Adrenal gland (tissue), 12 donors: ENCODE measurements around the gene STAG3. TPM values are rescaled to one million over a fixed set of nuclear protein-coding genes. Genes with fewer than 3 reads are reported as not detected.

Experiments
- DNase-seq, 7 donors: peaks; one replicate each; pipeline ENCODE4 v3.0.0-alpha.2; 2019 to 2020
- H3K27ac ChIP-seq, 5 donors: fragments of 200-600 bp; sonication (generic) in 4 of 5; 1 replicate in 3 of 5; 2 replicates in 2 of 5; pipeline versions ENCODE4 v1.5.1 to v1.8.0; 2016 to 2020; ENCODE audit warnings: mild to moderate bottlenecking in 1 of 5
- H3K27me3 ChIP-seq: fragments of 200-600 bp; 2 replicates; pipeline ENCODE4 v1.8.0; 2021
- H3K36me3 ChIP-seq, 2 donors: fragments of 200-600 bp; replicated peaks in 1 of 2; 1 replicate in 1 of 2; 2 replicates in 1 of 2; pipeline versions ENCODE4 v1.5.1 to v1.8.0; 2018 to 2022
- H3K4me1 ChIP-seq, 2 donors: fragments of 200-600 bp; replicated peaks in 1 of 2; 1 replicate in 1 of 2; 2 replicates in 1 of 2; pipeline versions ENCODE4 v1.5.1 to v1.8.0; 2018 to 2021
- H3K4me3 ChIP-seq, 4 donors: fragments of 200-600 bp; sonication (generic) in 3 of 4; one replicate each; pipeline ENCODE4 v1.5.1; 2016 to 2018
- H3K9me3 ChIP-seq, 3 donors: fragments of 200-600 bp; sonication (generic) in 1 of 3; replicated peaks in 1 of 3; 1 replicate in 2 of 3; 2 replicates in 1 of 3; pipeline versions ENCODE4 v1.5.1 to v1.8.0; 2016 to 2021
- CTCF ChIP-seq, 6 experiments: fragments of 450-650 bp in 4 of 6; fragments of 200-600 bp in 2 of 6; sonication (generic) in 1 of 6; IDR thresholded peaks; 1 replicate in 5 of 6; 2 replicates in 1 of 6; pipeline versions ENCODE4 v1.5.1 to v1.8.0; 2016 to 2021; ENCODE audit warnings: antibody characterized with exemption in 6 of 6, mild to moderate bottlenecking in 2 of 6, moderate library complexity in 1 of 6
- POLR2A ChIP-seq, 2 donors: fragments of 450-650 bp; IDR thresholded peaks; one replicate each; pipeline ENCODE4 v1.6.1; 2017; ENCODE audit warnings: antibody characterized with exemption in 2 of 2, mild to moderate bottlenecking in 2 of 2, moderate library complexity in 1 of 2
- WGBS, 4 donors: extraction: QIAGEN DNeasy Blood & Tissue Kit in 2 of 4; methylation state at CpG; one replicate each; pipeline versions ENCODE4 v1.1.5 to v1.1.7; 2013 to 2017; 5-methylcytosine and 5-hydroxymethylcytosine counted together
- intact Hi-C, 2 donors: fragments of 100-400 bp; cut with DNase I; formaldehyde crosslinking; loops; one replicate each; pipeline versions ENCODE4 v1.14.1 to v1.15.0; 2022 to 2023
- polyA plus RNA-seq, 3 donors: library from polyadenylated mRNA; stranded (reverse); fragments of 200-250 nt in 2 of 3; fragments of 350-450 nt in 1 of 3; fragmentation: Illumina TruSeq in 1 of 3; extraction: RNeasy Lipid Tissue Mini Kit (QIAGEN cat#74804) in 1 of 3; gene quantifications; one replicate each; pipeline ENCODE4 v1.2.3, GENCODE V29; 2013 to 2014
- total RNA-seq, 9 donors: library from RNA; depleted of rRNA in 4 of 9; stranded (reverse); fragments of >200 nt in 4 of 9; fragments of 120-200 nt in 1 of 9; fragmentation: NEBNext Ultra II Directional in 1 of 9; extraction: Animal tissue kit (Norgen Biotek cat#: 25700) in 1 of 9; gene quantifications; one replicate each; pipeline versions ENCODE4 v1.1.0 to v1.2.4, GENCODE V29; 2013 to 2023
- donor health status: healthy with polysubstance abuse.
- donor health status: Bipolar disorder and iron deficiency.
- donor health status: DM: yes; HTN: yes; CAD: no.
- donor health status: DM: no; HTN: no; CAD: no.
- donor health status: DM: no; HTN: no; CAD: no.
- donor health status: DM: yes; HTN: yes; CAD: no.

The STAG3 gene
- total and polyA plus RNA-seq, 12 donors, result 0.26 to 3.3 (median 1.3) TPM

GRCh38 chr7:100152937-100153666 lies 24.6 kb upstream of the STAG3 start:
- 89 to 93% (median 91%) methylated on average over 8 to 18 of the region's 18 CpGs for WGBS, 4 donors
- no peak for DNase-seq
- H3K27me3 ChIP-seq, result no peaks in the 10 kb centered on the region
- H3K4me1 ChIP-seq, result peaks cover 3 to 25% of the 10 kb centered on the region in 2 donors
- no peak for TF ChIP-seq POLR2A (IDR thresholded peaks at IDR 0.05)
- no peak for TF ChIP-seq CTCF (IDR thresholded peaks at IDR 0.05)
- H3K4me3 ChIP-seq, result no peak overlapping the region
- H3K27ac ChIP-seq, result no peak overlapping the region
- H3K9me3 ChIP-seq, result no peaks in the 10 kb centered on the region
- intact Hi-C loops, result loop anchor here in 1 of 2 donors (10.0 kb wide), 1 partner anchor 62 kb away; the partner anchor contains the start of gene PVRIG
- H3K36me3 ChIP-seq, result peaks cover 0 to 36% of the 10 kb centered on the region in 2 donors

DNA sequence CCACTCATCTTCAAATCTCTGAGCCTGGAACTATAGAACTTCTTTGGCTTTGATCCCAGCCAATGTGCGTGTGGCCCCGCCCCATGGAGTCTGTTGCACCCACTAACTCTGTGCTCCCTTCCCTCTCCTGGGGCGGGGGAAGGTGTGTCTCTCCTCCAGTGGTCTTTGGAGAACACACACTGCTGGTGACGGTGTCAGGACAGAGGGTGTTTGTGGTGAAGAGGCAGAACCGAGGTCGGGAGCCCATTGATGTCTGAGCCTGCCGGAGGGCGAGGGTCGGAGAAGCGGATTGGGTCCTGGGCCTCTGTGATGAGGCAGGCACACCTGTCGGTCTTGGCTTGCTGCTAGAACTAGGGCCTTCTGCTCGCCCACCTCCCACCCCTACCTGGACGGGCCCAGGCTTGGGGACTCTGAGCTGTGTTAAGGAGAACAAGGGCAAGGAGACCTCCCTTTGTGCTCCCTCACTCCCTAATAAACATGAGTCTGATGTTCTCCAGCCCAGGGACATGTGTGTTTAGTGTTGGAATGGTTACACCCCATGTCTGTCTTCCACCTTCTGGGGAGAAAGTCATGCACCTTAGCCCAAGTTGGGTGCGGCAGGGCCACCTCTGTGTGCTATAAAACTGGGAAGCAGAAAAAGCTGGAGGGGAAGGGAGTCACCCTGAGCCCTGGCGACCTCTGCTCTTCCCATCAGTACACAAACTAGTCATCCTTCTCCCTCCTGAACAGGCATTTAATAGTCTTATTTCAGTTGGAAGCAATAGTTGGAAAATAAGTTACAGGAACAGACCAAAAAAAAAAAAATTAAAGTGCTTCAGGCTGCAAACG lies 23.8 kb upstream of the STAG3 start:
- H3K36me3 ChIP-seq, result peaks cover 0 to 36% of the 10 kb centered on the region in 2 donors

DNA sequence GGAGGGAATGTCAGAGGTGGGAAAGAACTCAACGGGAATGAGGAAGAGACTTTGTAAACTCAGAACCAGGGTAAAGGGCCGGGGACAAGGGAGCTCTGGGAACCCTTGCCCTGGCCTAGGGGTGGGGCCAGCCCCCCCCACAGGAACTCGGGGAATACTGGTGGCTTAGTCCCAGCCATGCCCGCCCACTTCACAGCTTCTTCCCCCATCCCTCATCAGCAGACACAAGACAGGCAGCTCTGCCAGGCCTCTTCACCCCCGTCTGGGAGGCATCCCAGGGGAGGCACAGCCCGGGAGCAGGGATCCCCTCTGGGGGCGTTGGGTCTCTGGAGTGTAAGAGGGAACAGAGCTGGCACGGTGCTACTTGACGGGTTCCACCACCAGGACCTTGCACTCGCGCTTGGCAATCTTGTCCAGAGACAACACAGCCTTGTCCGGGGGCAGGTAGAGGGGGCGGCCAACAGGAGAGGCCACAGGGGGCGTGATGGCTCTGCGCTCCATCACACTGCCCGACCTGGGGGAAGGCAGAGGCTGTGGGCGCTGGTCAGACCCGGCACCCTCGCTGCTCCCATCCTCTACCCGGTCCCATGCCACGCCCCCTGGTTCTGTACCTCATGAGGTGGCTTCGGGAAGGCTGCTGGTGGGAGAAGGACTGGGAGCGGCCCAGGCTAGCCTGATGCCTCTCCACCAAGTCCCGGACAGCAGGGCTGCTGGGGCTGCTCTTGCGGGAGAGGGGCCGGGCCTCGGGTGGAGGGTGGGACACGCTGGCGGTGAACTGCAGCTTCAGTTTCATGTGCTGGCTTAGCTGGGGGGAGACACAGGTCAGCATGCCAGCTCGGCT lies 22.8 kb upstream of the STAG3 start:
- H3K27me3 ChIP-seq, result no peaks in the 10 kb centered on the region
- H3K9me3 ChIP-seq, result no peaks in the 10 kb centered on the region
- no peak for TF ChIP-seq POLR2A (IDR thresholded peaks at IDR 0.05)
- no peak for TF ChIP-seq CTCF (IDR thresholded peaks at IDR 0.05)
- no peak overlapping the region for H3K4me3 ChIP-seq
- no peak for DNase-seq
- intact Hi-C loops, result loop anchor here in 1 of 2 donors (10.0 kb wide), 1 partner anchor 60 kb away; the partner anchor contains the start of gene PVRIG
- H3K36me3 ChIP-seq, result peaks cover 0 to 36% of the 10 kb centered on the region in 2 donors
- H3K4me1 ChIP-seq, result peaks cover 3 to 24% of the 10 kb centered on the region in 2 donors
- H3K27ac ChIP-seq, result no peak overlapping the region
- WGBS, 4 donors, result 53 to 83% (median 73%) methylated on average over 5 to 30 of the region's 30 CpGs

More for the DNA sequence above, 23.8 kb upstream of the STAG3 start:
- Histone ChIP-seq H3K4me3 (no peak overlapping the region), H3K27me3 (no peaks in the 10 kb centered on the region), H3K4me1 (peaks cover 3 to 25% of the 10 kb centered on the region in 2 donors), H3K9me3 (no peaks in the 10 kb centered on the region), H3K27ac (no peak overlapping the region)
- 82 to 89% (median 86%) methylated on average over 16 of the region's 16 CpGs for WGBS, 4 donors
- intact Hi-C loops, result loop anchor here in 1 of 2 donors (10.0 kb wide), 1 partner anchor 61 kb away; the partner anchor contains the start of gene PVRIG
- no peak for TF ChIP-seq CTCF (IDR thresholded peaks at IDR 0.05)
- no peak for TF ChIP-seq POLR2A (IDR thresholded peaks at IDR 0.05)
- no peak for DNase-seq
